HG03565 (cell line): ENCODE measurements around the gene VASN.
A peak's percentile ranks its signal among the peaks of the same experiment; 100 is the strongest.

Experiments used
- ATAC-seq: cut with Tn5 transposase; IDR thresholded peaks from one replicate; pipeline ENCODE4 v1.9.1; 2021; ENCODE audit warnings: mild to moderate bottlenecking, moderate library complexity; ENCODE audit not compliant: unreplicated experiment

VASN gene

GRCh38 chr16:4351880-4352279, 19.8 kb upstream of the VASN start:
- ATAC-seq = no peak

GRCh38 chr16:4352843-4353242, 18.8 kb upstream of the VASN start:
- no peak for ATAC-seq

- ATAC-seq = no peak
Measured at GRCh38 chr16:4353675-4354074, 18.0 kb upstream of the VASN start.

DNA sequence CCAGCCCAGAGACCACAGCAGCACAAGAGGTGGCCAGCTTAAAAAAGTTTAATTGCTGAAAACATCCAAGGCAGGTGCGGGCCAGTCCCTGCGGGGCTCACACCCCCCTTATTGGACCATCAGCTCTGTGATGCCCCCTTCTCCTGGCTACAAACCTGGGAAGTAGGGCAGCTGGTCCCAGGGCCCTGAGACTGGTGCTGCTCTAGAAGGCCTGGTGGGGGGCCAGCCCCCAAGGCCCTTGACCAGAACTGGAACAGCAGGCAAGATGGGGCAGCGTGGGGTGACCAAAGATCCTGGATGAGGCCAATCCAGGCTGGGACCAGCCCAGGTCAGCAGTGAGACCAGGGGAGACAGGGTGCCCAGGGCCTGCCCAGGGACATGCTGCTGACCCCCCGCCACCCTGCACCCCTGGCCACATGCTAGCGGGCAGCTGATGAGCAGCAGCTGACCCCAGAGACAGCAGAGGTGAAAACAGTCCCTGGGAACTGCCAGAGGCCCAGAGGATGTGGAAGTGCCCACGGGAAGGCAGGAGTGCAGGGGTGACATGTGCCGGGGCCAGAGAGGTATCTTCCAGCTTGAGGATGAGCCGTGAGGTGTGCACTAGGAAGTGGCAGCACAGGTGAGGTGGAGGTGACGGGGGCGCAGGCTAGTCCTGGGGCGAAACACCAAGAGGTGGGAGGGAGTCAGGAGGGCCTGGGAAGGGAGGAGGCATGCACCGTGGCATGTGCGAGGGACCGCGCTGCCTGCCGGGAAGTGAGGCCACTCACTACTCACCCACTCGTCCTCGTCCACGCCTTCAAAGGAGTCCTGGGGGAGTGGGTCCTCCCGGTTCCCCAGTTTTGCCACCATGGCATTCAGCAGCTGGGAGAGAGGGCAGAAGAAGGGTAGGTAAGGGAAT, 16.9 kb upstream of the VASN start:
- no peak for ATAC-seq

- ATAC-seq = no peak
Measured at GRCh38 chr16:4356820-4357219, 14.8 kb upstream of the VASN start.

- ATAC-seq = no peak
Measured at GRCh38 chr16:4358236-4358635, 13.4 kb upstream of the VASN start.

DNA sequence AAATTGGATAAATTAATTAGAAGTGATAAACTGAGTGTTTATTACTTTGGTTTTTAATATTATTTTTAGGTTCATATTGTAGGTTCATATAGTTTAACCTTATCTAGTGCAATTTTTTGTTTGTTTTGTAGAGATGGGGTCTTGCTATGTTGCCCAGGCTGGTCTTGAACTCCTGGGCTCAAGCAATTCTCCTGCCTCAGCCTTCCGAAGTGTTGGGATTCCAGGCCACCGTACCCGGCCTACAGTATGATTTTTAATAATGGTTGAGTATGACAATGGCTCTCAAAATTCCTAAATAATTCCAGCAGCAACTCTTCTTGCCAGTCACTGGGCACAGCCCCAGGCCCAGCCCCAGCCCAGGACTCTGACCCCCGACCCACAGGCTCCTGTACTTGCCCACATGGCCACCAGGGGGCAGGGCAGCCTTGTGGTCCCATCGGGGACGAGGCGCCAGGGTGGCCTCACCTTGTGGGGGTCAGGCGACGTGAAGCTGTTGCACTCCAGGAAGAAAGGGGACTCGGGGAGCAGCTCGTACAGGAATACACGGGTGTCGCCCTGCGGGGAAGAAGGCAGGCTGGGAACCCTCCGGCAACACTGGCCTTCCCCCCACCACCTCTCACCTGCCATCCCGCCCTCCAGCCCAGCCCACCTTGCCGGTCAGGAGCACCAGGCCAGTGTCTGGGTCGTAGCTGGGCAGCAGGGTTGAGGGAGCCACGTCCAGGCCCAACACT, 12.7 kb upstream of the VASN start:
- ATAC-seq = no peak

- ATAC-seq = no peak
Measured at GRCh38 chr16:4359914-4360313, 11.7 kb upstream of the VASN start.

GRCh38 chr16:4360538-4361021, 11.1 kb upstream of the VASN start:
- ATAC-seq = no peak

DNA sequence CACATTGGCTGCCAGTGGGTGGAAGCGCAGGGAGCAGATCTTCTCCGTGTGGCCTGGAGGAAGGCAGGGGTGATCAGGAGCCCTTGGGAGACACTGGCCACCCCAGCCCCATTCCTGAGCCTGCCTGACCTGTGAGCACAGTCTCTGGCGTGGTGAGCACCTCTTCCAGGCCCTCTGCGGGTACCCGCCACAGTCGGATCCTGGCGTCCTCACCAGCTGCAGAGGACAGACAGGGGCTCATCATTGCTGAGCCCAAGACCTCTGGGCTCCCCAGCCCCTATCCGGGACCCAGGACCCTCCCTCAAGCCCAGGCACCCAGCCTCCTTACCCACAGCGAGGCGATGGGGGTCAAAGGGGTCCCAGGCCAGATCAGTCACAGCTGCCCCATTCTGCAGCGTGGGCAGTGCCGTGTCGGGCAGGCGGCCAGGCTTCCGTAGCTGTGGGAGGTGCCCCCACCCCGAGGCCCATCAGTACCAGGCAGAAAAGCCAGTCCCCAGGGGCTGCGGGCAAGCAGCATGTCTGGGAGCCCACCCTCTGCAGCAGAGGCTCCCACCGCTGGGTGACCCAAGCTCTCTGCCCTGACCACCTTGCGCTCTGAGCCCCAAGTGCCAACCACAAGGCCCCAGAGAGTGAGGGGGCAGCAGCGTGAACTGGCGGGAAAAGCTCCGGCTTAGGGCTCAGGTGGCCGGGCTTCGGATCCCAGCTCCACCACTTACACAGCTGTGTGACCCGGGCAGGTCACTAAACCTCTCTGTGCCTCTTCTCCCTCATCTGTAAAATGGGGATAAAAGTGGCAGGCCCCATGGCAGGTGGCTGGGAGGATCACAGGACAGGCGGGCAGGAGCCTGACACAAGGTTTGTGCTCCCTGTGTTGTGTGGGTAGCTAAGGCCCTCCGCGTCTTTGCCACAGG, 10.4 kb upstream of the VASN start:
- no peak for ATAC-seq

DNA sequence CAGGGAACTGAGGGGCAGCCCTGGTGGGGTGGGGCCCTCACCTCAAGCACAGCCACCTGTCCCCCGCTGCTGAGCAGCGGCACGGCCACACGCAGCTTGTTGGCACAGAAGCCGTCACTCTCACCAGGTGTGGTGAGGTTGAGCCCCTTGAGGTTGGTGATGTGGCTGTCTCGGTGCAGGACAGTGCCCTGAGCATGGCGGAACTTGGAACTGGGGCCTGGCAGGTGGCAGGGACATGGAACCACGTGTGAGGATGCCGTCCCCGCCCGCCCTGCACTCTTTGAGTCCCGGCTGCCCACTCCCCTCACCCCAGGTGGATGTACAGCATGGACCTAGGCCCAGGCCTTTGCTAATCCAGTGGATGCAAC, 9.7 kb upstream of the VASN start:
- ATAC-seq = no peak

DNA sequence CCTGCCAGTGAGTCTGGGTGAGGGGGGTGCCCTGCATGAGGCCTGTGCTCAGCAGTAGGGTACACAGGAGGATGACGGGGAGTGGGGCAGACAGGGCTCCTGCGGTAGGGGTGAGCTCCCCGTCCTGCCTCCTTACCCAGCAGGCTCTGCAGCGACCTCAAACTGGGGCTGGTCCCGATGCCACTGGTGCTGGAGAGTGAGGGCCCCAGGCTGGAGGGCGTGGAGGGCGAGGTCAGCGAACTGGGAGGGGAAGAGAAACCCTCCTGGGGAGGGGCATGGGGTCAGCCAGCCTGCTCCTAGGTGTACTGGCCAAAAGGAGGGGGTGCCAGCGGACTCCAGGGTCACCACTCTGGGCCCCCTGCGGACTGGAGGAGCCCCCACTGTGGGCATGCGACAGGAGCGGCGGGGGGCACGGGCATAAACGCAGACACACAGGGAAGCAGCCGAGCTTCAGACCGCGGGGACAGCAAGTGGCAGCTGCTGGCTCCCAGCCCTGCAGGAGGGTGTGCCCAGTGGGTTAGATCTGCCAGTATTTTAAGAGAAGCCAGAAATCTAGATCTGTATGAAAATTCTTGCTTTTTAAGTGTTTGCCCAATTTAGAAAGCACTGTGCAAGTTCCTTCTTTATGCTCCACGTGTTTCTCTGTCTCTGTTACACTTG, 9.0 kb upstream of the VASN start:
- no peak for ATAC-seq

DNA sequence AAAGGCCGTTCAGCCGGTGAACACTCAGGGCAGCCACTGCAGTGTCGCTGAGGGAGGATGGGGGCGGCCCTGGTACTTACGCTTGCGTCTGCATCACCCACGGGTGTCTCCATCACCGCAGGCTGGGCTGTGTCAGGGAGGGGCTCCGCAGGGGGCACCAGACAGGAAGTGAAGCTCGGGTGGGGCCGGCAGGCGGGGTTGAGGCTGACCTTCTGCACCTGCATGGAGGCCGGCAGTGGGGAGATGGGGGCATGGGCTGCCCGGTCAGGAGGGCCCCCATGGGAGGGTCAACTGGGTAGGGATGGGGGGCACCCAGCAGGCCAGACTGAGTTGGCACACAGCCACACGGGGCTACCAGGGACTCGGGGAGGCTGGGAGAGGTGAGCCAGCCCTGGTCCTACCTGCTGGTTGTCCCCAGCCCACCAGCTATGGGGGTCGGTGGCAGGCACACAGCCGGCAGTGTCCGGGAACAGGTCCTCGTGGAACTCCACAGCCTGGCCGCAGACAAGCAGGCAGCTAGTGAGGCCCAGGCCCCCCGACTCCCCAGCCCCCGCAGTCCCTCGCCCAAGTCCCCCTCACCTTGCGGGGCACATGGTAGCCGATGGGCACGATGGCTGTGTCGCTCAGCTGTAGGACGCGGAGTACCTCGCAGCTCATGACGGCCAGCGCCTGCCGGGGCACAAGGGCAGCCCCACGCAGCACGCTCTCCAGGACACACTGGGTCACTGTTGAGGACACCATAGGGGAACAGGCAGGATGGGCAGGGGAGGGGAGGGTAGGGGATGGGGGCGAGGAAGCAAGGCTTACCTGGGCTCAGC, 7.2 kb upstream of the VASN start:
- ATAC-seq = no peak

- ATAC-seq = peak; percentile 69
Measured at GRCh38 chr16:4365014-4365406, 6.6 kb upstream of the VASN start.

DNA sequence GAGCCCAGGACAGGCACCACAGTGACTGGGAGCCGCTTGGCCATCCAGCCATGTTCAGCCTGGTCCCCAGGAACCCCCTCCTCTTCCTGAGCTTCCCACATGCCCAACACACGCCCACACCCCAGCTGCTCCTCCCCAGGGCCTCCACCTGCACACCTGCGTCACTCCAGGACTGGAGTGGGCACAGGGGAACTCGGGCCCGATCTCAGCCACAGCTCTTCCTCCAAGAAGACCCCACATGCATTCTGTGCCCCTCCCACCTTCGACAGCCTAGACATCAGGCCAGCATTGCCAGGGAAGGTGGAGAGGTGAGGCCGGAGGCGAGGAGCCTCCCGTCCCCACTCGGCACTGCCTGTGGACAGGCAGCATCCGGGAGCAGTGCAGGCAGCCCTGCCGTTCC, 6.0 kb upstream of the VASN start:
- ATAC-seq = no peak

DNA sequence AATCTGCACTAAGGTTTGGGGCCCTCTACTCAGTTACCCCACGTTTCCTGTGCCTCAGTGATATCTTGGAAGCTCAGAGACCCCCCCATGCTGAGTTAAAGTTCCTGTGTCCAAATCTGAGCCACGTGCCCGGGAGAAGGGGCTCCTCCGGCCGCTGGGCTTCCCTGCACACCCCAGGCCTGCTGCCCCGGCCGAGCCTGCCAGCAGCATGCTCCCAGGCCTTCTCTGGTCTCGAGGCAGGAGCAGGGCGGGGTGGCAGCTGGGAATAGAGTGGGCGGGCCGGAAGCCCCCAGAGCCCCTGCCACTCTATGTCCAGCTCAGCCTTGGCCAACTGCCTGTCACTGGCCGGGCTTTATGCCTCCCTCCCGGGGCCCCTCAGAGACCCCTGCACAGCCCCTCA, 5.6 kb upstream of the VASN start:
- ATAC-seq = no peak

DNA sequence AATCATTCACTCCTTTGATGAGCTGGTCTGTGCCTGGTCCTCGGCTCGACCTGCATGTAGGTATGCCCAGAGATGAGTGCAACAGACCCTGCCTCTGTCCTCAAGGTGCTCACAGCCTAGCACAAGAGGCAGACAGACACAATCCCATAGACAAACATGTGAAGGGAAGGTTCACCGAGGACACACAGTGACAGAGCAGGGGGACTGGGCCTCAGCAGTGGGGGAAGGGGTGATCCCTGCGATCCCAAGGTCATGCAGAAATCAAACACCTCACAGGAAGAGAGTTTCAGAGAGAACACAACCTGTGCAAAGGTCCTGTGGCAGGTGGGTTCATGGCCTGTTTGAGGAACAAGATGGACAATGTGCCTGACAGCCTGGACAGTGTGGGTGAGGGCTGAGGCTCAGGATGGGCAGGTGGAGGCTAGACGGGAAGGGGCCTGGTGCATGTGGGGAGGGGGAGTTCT, 4.2 kb upstream of the VASN start:
- ATAC-seq = no peak

DNA sequence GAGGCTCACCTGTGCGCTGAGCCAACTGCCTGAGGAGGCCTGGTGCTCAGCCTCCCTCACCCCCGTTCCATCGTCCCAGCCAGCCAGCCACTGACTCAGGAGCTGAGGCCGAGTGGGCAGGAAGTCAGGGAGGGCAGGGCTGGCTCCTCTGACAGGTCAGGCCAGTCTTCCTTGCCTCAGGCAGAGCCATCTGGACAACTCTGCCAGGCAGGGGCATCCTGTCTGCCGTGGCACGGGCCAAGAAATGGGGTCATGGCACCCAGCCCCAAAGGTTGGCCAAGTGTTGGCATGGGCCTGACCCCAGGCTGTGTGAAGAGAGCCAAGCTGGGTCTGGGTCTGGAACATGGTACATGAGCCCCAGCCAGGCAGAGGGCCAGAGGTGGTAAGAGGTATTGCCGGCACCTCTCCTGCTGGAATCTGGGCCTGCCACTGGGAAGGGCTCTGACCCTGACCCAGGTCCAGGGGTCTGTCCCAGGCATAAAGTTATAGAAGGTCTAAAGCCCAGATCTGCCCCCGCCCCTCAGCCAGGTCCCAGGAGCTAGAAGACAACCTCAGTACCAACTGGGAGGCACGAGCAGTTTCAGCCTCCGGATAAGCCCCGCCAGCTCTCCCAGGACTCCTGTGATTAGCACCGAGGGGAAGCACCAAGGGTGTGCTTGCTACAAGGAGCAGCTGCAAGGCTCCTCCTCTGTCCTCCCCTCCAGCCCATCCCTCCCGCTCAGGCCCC, 2.5 kb upstream of the VASN start:
- no peak for ATAC-seq

DNA sequence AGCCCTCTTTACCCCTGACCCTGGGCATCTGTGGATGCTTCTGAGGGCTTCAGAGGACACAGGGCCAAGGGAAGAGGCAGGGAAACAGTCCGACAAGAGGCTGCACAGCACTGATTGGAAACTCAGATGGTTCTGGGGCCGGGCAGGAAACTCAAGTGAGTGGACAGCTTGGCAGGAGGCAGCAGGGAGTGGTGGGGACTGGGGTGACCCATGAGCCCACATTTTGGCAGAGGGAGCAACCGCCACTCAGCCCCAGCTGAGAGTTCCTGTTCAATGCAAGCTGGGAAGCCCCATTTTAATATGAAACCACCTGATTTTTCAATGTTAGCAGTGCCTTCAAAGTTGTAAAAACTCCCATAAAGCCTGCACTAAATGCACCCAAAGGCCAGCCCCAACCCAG, 1.5 kb upstream of the VASN start:
- no peak for ATAC-seq
